CD4-positive, alpha-beta T cell treated with Interleukin-2 at 100 ng/mL for 4 hours (primary cell): Measurements from ENCODE around the gene PABPC1L2A.
"Not testable (repeated sequence)": the region's sequence is repeated elsewhere in the genome, so short reads cannot be mapped to it uniquely, and the experiment has no call there.

Experiments
- DNase-seq: peaks from one replicate; pipeline ENCODE4 v3.0.0-alpha.2; 2020; ENCODE audit warnings: low spot score

Gene PABPC1L2A

DNA sequence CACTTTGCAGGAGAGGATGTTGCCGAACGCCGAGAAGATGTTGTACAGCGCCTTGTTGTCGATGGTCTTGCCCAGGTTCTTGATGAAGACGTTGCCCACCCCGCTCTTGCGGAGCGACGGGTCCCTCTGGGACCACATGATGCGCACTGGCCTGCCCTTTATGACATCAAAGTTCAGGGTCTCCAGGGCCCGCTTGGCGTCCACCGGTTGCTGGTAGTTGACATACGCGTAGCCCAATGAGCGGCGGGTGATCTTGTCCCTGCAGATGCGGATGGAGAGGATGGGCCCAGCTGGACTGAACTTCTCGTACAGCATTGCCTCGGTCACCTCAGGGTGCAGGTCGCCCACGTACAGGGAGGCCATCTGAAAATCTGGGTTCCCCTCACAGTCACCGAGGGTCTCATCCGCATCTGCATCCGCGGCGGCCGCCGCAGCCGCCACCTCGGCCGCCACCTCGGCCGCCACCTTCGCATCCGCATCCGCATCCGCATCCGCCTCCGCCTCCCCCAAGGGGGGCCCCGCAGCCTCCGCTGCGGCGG lies at the start of gene PABPC1L2A:
PABPC1L2A (minus strand) TSS at position 489 of the 539 bp plus-strand sequence; CDS start at position 363, 126 bp downstream.
- DNase-seq: not testable (repeated sequence)

DNA sequence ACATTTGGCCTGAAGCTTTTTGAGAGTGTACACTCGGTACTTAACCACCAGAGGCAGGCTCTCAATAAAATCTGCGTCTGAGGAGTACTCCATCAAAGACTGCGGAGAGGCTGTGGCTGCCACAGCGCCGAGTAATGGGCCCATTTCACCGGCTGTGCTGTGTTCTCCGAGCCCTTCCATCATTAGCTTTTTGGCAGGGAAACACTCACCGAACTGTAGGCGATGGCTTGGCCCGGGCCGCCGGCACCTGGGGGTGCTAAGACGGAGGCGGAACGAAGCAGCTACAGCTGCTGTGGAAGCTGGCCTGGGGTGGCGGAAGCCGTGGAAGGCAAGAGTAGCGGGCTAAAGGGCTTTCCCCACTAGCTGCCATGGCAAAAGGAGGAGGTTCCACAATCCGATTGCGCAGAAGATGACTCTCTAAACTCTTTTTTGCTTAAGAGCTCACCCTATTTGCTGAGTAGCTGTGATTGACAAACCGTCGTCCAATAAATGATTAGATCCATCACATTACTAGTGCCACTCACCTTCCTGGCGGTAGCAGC lies 48.5 kb upstream of the PABPC1L2A start:
- DNase-seq: no peak

DNA sequence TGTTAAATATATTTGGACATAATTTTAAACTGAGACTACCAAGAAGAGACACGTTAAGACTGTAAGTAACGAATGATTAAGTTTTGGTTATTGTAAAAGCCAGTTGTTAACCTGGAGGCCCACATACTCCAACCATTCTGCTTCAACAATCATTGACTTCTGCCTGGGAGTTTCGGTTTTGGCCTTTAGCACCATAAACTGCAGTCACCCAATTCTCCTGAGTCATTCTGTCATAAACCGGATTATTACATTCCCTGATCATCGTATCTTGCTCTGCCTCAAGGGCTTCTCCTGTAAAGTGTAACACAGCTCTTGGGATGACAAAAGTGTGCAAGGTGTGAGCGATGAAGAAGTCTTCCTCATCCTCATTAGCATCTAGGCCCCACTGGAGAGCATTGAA lies 46.9 kb upstream of the PABPC1L2A start:
- DNase-seq: no peak

DNA sequence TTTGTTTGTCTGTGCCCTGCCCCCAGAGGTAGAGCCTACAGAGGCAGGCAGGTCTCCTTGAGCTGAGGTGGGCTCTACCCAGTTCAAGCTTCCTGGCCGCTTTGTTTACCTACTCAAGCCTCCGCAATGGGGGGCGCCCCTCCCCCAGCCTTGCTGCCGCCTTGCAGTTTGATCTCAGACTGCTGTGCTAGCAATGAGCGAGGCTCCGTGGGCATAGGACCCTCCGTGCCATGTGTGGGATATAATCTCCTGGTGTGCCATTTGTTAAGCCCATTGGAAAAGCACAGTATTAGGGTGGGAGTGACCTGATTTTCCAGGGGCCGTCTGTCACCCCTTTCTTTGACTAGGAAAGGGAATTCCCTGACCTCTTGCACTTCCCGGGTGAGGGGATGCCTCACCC lies 20.2 kb upstream of the PABPC1L2A start:
- DNase-seq: not testable (repeated sequence)

DNA sequence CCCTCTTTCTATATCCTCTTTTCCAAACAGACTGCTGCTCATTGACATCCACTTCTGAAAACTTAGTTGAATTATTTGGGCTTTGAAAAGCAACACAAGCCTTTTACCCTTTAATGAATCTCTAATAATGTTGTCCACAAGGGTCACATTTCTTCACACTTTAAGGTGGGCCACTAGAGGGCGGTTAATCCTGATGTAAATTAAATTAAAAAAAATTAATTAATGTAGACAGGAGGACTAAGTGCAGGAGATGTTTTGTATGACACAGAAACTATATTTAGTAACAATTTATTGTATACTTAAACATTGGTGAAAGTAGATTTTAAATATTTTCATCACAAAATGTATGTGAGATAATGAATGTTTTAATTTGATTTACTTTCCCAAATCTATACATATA lies 7.5 kb upstream of the PABPC1L2A start:
- not testable (repeated sequence) for DNase-seq

DNA sequence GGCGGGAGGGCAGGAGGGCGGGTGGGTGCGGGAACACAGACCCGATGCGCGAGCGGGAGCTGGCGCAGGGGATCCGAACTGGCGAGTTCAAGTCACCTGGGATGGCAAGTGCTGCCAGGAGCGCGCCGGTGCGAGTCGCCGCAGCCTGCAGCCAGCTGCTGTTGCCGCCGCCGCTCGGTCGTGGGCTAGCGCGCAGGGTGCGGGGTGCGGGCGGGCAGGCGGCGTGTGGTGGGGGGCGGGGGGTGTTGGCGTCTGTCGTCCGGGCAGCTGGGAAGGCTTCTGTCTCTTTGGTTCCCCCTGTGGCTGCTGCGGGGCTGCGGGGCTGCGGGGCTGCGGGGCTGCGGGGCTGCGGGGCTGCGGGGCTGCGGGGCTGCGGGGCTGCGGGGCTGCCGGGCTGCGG lies 572 bp upstream of the PABPC1L2A start:
- not testable (repeated sequence) for DNase-seq

DNA sequence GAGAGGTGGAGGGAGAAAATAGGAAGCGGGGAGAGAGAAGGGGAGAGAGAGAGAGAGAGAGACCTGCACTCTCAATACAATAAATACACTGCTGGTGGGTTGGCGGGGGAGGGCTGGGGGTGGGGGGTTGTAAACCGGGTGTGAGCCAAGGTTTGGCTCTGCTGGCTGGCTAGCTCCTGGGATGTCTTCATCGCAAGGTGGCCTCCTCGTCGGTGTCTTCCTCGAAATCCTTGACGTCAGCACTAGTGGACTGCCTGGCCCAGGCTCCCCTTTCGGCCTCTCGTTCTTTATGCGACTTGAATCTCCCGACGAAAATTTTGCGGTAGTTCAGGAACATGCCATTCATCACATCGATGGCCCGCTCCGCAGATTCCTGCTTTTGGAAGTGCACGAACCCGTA lies 715 bp downstream of the PABPC1L2A start:
- DNase-seq: not testable (repeated sequence)

DNA sequence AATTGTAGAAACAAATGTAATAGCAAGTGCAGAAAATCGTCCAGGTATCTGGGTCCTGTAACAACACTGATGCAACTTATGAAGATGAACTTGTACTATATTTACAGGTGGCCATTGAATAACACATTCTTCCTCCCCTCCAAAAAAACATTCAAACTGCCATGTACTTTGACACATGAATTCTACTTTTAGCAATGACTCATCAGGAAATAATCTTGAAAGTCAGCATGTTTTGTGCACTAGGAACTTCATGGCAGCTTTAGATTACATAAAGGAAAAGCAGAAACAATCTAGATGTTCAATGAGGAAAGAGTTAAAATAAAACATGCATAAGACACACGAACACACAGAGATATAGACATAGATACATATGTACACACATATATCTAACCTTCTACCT lies 2.5 kb downstream of the PABPC1L2A start:
- DNase-seq: no peak

DNA sequence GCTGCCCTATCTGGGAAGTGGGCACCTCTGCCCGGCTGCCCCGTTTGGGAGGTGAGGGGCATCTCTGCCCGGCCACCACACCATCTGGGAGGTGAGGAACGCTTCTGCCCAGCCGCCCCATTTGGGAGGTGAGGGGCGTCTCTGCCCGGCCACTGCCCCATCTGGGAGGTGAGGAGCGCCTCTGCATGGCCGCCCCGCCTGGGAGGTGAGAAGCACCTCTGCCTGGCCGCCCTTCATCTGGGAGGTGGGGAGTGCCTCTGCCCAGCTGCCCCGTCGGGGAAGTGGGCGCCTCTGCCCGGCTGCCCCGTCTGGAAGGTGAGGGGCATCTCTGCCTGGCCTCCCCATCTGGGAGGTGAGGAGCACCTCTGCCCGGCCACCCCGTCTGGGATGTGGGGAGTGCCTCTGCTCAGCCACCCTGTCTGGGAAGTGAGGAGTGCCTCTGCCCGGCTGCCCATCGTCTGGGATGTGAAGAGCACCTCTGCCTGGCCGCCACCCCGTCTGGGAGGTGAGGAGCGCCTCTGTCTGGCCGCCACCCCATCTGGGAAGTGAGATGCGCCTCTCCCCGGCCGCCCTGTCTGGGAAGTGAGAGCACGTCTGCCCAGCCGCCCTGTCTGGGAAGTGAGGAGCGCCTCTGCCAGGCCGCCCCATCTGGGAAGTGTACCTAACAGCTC lies 9.8 kb downstream of the PABPC1L2A start:
- no peak for DNase-seq

DNA sequence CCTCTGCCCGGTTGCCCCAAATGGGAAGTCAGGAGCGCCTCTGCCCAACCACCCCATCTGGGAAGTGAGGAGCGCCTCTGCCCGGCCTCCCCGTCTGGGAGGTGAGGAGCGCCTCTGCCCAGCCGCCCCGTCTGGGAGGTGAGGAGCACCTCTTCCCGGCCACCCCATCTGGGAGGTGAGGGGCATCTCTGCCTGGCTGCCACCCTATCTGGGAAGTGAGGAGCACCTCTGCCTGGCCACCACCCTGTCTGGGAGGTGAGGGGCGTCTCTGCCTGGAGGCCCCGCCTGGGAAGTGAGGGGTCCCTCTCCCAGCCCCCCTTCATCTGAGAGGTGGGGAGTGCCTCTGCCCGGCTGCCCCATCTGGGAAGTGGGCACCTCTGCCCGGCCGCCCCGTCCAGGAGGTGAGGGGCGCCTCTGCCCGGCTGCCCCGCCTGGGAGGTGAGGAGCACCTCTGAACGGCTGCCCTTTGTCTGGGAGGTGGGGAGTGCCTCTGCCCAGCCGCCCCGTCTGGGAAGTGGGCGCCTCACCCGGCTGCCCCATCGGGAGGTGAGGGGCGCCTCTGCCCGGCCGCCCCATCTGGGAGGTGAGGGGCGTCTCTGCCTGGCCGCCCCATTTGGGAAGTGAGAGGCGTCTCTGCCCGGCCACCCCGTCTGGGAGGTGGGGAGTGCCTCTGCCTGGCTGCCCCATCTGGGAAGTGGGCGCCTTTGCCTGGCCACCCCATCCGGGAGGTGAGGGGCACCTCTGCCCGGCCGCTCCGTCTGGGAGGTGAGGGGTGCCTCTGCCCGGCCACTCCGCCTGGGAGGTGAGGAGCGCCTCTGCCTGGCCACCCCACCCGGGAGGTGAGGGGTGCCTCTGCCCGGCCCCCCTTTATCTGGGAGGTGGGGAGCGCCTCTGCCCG lies 10.6 kb downstream of the PABPC1L2A start:
- DNase-seq: no peak

DNA sequence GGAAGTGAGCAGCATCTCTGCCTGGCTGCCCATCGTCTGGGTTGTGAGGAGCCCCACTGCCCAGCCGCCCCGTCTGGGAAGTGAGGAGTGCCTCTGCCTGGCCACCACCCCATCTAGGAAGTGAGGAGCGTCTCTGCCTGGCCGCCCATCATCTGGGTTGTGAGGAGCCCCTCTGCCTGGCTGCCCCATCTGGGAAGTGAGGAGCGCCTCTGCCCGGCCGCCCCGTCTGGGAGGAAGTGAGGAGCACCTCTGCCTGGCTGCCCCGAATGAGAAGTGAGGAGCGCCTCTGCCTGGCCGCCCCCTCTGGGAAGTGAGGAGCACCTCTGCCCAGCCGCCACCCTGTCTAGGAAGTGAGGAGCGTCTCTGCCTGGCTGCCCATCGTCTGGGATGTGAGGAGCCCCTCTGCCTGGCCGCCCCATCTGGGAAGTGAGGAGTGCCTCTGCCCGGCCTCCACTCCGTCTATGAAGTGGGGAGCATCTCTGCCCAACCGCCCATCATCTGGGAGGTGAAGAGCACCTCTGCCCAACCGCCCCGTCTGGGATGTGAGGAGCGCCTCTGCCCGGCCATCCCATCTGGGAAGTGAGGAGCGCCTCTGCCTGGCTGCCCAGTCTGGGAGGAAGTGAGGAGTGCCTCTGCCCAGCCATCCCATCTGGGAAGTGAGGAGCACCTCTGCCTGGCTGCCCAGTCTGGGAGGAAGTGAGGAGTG lies 11.4 kb downstream of the PABPC1L2A start:
- not testable (repeated sequence) for DNase-seq

DNA sequence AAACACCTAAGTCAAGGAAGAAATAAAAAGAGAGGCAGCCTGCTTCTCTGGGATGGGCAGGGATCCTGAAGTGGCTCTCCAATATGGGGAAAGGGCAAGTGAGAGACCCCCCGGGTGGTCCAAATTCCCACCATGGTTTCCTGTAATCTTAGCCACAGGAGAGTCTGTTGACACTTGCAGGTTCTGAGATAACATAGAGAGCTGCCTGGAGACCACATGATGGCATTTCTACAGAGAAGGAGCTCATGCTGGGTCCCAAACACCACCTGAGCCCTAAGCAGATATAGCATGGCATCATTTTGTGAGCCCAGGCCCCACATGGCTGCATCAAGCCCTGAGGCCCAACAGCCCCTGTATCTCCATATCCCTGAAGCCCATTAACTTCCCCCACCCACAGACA lies 50.4 kb downstream of the PABPC1L2A start:
- DNase-seq: no peak
